ENCODE data around the gene MTCH1. TPM values are rescaled to one million over a fixed set of nuclear protein-coding genes. Genes with fewer than 3 reads are reported as not detected.
A peak's percentile ranks its signal among the peaks of the same experiment; 100 is the strongest.

Gene MTCH1, protein sequence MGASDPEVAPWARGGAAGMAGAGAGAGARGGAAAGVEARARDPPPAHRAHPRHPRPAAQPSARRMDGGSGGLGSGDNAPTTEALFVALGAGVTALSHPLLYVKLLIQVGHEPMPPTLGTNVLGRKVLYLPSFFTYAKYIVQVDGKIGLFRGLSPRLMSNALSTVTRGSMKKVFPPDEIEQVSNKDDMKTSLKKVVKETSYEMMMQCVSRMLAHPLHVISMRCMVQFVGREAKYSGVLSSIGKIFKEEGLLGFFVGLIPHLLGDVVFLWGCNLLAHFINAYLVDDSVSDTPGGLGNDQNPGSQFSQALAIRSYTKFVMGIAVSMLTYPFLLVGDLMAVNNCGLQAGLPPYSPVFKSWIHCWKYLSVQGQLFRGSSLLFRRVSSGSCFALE
- 100 to 1,000 TPM; 127 to 186 (median 158) TPM for total RNA-seq

DNA sequence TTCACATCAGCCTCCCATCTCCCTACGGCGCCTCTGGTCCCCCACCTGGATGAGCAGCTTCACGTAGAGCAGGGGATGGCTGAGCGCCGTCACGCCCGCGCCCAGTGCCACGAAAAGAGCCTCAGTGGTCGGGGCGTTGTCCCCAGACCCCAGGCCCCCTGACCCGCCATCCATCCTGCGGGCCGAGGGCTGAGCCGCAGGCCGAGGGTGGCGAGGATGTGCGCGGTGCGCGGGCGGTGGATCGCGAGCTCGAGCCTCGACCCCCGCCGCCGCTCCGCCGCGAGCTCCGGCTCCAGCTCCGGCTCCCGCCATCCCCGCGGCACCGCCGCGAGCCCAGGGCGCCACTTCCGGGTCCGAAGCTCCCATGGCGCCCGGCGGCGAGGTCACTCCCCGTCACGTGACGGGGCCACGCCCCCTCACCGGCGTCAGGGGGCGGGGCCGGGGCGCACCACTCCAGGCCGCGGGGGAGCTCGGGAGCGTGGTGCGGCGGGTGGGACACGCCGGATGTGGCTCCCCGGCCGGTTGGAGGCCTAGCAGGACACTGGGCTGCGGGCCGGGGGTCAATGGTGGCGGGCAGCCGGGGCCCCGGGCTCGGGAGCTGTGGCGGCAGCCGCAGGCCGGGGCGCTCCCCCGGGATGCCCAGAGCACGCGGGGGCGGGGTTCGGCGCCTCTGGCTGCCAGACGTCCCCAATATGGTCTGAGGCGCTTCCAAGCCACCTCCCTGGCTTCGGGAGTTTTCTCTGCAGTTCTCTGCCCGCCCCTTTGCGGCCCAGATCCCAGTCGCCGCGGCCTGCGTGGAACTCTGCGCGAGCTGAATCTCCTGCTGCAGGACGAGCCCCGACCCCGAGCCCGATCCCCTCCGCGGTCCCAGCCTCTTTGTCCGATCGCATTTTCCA is at the start of gene MTCH1:
MTCH1 (minus strand) TSS at position 389 of the 896 bp plus-strand sequence; CDS start at position 366, 23 bp downstream.
- Histone ChIP-seq H3K4me3 (peak within 1 kb of the TSS; percentile 78 to 100 (median 91)), H3K36me3 (no peaks in the 10 kb centered on the region), H3K4me1 (peaks cover 0 to 32% (median 0%) of the 10 kb centered on the region in 4 donors), H3K9me3 (no peaks in the 10 kb centered on the region), H3K27me3 (no peaks in the 10 kb centered on the region), H3K27ac (peak within 1 kb of the TSS; percentile 89 to 99 (median 94))
- peak; percentile 87 to 94 (median 94) for DNase-seq
- TF ChIP-seq, protein P1, sequence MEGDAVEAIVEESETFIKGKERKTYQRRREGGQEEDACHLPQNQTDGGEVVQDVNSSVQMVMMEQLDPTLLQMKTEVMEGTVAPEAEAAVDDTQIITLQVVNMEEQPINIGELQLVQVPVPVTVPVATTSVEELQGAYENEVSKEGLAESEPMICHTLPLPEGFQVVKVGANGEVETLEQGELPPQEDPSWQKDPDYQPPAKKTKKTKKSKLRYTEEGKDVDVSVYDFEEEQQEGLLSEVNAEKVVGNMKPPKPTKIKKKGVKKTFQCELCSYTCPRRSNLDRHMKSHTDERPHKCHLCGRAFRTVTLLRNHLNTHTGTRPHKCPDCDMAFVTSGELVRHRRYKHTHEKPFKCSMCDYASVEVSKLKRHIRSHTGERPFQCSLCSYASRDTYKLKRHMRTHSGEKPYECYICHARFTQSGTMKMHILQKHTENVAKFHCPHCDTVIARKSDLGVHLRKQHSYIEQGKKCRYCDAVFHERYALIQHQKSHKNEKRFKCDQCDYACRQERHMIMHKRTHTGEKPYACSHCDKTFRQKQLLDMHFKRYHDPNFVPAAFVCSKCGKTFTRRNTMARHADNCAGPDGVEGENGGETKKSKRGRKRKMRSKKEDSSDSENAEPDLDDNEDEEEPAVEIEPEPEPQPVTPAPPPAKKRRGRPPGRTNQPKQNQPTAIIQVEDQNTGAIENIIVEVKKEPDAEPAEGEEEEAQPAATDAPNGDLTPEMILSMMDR (IDR thresholded peaks at IDR 0.05): peak in 1 of 6 experiments; percentile 23
- peak; percentile 85 to 97 for TF ChIP-seq POLR2A (IDR thresholded peaks at IDR 0.05)

DNA sequence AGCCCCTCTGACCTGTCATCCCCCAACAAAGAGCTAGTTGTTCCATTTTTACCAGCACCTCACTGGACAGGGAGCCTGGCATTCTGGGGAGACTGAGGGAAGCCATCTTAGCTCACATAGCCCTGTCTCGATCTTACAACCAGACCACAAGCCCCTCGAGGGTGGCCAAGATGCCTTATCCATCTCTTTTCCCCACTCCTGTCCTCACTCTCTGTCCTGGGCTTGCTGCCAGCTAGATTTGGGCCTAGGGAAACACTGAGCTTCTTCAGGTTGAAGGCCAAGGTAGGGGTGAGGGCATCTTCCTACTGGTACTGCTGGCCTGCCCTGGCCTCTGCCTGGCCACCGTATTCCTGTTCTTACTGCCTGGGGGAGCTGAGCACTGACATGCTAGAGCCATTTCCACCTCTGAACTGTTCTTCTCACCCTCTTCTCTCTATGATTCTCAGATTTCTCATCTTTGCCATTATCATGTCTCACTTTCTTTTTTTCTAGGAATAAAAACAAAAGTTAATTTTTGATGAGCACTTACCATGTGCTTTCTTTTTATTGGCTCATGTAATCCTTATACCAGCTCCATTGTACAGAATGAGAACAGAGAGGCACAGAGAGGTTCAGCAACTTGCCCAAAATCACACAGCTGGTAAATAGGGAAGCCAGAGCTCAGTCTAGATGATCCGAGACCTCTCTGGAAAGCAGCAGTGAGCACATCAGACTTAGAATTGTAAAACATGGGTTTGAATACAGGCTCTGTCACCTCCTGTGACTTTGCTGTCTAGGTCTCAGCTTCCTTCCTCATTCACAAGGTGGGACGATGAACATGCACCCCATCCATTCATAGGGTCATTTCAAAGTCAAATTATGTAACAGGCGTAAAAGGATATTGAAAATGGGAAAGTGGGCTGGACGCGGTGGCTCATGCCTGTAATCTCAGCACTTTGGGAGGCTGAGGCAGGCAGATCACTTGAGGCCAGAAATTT is 48.1 kb upstream of the MTCH1 start:
- Histone ChIP-seq H3K4me1 (no peaks in the 10 kb centered on the region), H3K36me3 (no peaks in the 10 kb centered on the region), H3K4me3 (no peak overlapping the region), H3K27me3 (no peaks in the 10 kb centered on the region), H3K27ac (no peak overlapping the region), H3K9me3 (no peaks in the 10 kb centered on the region)
- TF ChIP-seq POLR2A (IDR thresholded peaks at IDR 0.05): no peak
- TF ChIP-seq, protein P1 (IDR thresholded peaks at IDR 0.05): no peak
- no peak for DNase-seq

DNA sequence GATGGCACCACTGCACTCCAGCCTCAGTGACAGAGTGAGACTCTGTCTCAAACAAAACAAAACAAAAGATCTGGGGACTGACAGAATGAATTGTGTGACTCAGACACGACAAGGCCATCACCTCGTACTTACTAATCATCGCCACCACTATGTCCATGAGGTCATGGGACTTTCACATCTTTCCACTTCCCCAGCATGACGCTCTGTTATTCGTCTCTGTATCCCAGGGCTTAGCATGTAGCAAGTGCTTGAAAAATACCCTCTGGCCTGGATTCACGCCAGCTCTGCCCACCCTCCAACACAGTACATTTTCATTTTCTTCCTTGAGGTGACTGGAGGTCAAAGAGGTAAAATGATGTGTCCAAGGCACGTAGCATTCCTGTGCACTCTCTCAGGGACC is 47.3 kb upstream of the MTCH1 start:
- Histone ChIP-seq H3K27me3 (no peaks in the 10 kb centered on the region), H3K4me3 (no peak overlapping the region), H3K4me1 (no peaks in the 10 kb centered on the region), H3K9me3 (no peaks in the 10 kb centered on the region), H3K27ac (no peak overlapping the region), H3K36me3 (no peaks in the 10 kb centered on the region)
- no peak for DNase-seq
- no peak for TF ChIP-seq POLR2A (IDR thresholded peaks at IDR 0.05)
- TF ChIP-seq, protein P1 (IDR thresholded peaks at IDR 0.05): no peak

DNA sequence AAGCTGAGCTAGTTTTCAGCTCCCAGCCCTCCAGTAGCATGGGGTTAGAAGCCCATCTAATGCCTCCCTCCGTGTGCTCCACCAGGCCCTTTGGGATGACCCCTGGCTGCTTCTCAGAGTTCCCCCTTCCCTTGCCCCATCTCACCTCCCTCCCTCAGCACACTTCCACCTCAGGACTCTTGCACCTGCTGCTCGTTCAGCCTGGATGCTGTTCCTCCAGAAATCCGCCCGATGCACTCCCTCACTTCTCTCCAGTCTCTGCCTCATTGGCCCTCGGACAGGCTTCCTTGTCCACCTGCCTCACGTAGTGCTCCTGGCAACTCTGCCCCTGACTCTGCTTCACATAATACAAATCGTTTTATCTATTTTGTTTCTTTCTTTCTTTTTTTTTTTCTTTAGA is 46.2 kb upstream of the MTCH1 start:
- no peak for TF ChIP-seq POLR2A (IDR thresholded peaks at IDR 0.05)
- TF ChIP-seq, protein P1 (IDR thresholded peaks at IDR 0.05): no peak
- no peak overlapping the region for H3K4me3 ChIP-seq
- no peak for DNase-seq

DNA sequence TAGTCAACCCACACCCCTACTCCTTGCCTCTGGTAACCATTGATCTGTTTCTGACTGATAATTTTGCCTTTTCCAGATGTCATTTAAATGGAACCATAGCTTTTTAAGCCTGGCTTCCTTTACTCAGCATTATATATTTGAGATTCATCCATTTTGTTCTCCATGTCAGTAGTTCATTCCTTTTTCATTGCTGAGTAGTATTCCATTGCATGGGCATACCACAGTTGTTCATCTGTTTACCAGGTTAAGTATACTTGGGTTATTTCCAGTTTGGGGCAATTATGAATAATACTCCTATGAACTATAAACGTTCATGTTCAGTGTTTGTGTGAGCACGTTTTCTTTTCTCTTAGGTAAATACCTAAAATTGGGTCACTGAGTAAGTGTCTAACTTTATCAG is 44.6 kb upstream of the MTCH1 start:
- Histone ChIP-seq H3K9me3 (no peaks in the 10 kb centered on the region), H3K27me3 (no peaks in the 10 kb centered on the region), H3K4me1 (no peaks in the 10 kb centered on the region), H3K4me3 (no peak overlapping the region), H3K36me3 (no peaks in the 10 kb centered on the region), H3K27ac (no peak overlapping the region)
- DNase-seq: no peak
- TF ChIP-seq POLR2A (IDR thresholded peaks at IDR 0.05): no peak
- TF ChIP-seq, protein P1 (IDR thresholded peaks at IDR 0.05): no peak

More for the DNA sequence above, 46.2 kb upstream of the MTCH1 start:
- Histone ChIP-seq H3K36me3 (no peaks in the 10 kb centered on the region), H3K4me1 (no peaks in the 10 kb centered on the region), H3K9me3 (no peaks in the 10 kb centered on the region), H3K27me3 (no peaks in the 10 kb centered on the region), H3K27ac (no peak overlapping the region)

All from Peyer's patch (tissue), 4 donors.